Osteocyte (in vitro differentiated cells): Measurements from ENCODE around the gene ARMC5. TPM values are rescaled to one million over a fixed set of nuclear protein-coding genes. Genes with fewer than 3 reads are reported as not detected.

Source experiments
- DNase-seq: peaks from one replicate; pipeline ENCODE4 v3.0.0; 2021; ENCODE audit warnings: mixed read lengths; ENCODE audit not compliant: unreplicated experiment; ENCODE audit errors: extremely low spot score
- H3K27ac Mint-ChIP-seq: one replicate; pipeline ENCODE4 v1.8.0; 2021; ENCODE audit warnings: mild to moderate bottlenecking, mixed read lengths; ENCODE audit not compliant: unreplicated experiment
- H3K27me3 Mint-ChIP-seq: one replicate; pipeline ENCODE4 v1.8.0; 2021; ENCODE audit warnings: mixed read lengths; ENCODE audit not compliant: unreplicated experiment
- H3K36me3 Mint-ChIP-seq: one replicate; pipeline ENCODE4 v1.8.0; 2021; ENCODE audit warnings: mixed read lengths; ENCODE audit not compliant: unreplicated experiment
- H3K4me1 Mint-ChIP-seq: one replicate; pipeline ENCODE4 v1.8.0; 2021; ENCODE audit warnings: mixed read lengths; ENCODE audit not compliant: unreplicated experiment
- H3K4me3 Mint-ChIP-seq: one replicate; pipeline ENCODE4 v1.8.0; 2021; ENCODE audit warnings: mild to moderate bottlenecking, moderate library complexity, mixed read lengths; ENCODE audit not compliant: unreplicated experiment
- H3K9me3 Mint-ChIP-seq: one replicate; pipeline ENCODE4 v1.8.0; 2021; ENCODE audit warnings: mixed read lengths; ENCODE audit not compliant: unreplicated experiment
- CTCF ChIP-seq: fragments of 200-600 bp; sonication (generic); IDR thresholded peaks from 2 replicates; pipeline ENCODE4 v1.5.0; 2021; ENCODE audit warnings: antibody characterized with exemption, mild to moderate bottlenecking, moderate library complexity
- total RNA-seq: library from RNA; stranded (reverse); gene quantifications from 2 replicates; pipeline ENCODE4 v1.2.1, GENCODE V29; 2021

The ARMC5 gene
- total RNA-seq, 1 donor from 2014 or later: 12.8 TPM

GRCh38 chr16:31475946-31476302, 16.6 kb downstream of the ARMC5 start:
- no peak overlapping the region for H3K27ac Mint-ChIP-seq
- no peaks in the 10 kb centered on the region for H3K27me3 Mint-ChIP-seq
- H3K4me3 Mint-ChIP-seq: no peak overlapping the region

GRCh38 chr16:31476303-31477219, 17.3 kb downstream of the ARMC5 start:
- H3K9me3 Mint-ChIP-seq: no peaks in the 10 kb centered on the region
- peaks cover 29% of the 10 kb centered on the region for H3K4me1 Mint-ChIP-seq
- H3K36me3 Mint-ChIP-seq: peaks cover 26% of the 10 kb centered on the region
- no peak for DNase-seq
- no peak overlapping the region for H3K27ac Mint-ChIP-seq
- H3K4me3 Mint-ChIP-seq: no peak overlapping the region
- TF ChIP-seq CTCF: no peak
- H3K27me3 Mint-ChIP-seq: no peaks in the 10 kb centered on the region

More at GRCh38 chr16:31475946-31476302, 16.6 kb downstream of the ARMC5 start:
- DNase-seq: no peak
- Mint-ChIP-seq H3K9me3 (no peaks in the 10 kb centered on the region), H3K36me3 (peaks cover 26% of the 10 kb centered on the region), H3K4me1 (peaks cover 34% of the 10 kb centered on the region)
- no peak for TF ChIP-seq CTCF

- H3K9me3 Mint-ChIP-seq: no peaks in the 10 kb centered on the region
- no peaks in the 10 kb centered on the region for H3K27me3 Mint-ChIP-seq
- no peak overlapping the region for H3K27ac Mint-ChIP-seq
- H3K4me3 Mint-ChIP-seq: no peak overlapping the region
- DNase-seq: no peak
- no peak for TF ChIP-seq CTCF
- H3K4me1 Mint-ChIP-seq: peaks cover 24% of the 10 kb centered on the region
- H3K36me3 Mint-ChIP-seq: peaks cover 26% of the 10 kb centered on the region
Measured at GRCh38 chr16:31477220-31478216, 18.2 kb downstream of the ARMC5 start.

- H3K9me3 Mint-ChIP-seq: no peaks in the 10 kb centered on the region
- H3K36me3 Mint-ChIP-seq: peaks cover 22% of the 10 kb centered on the region
- no peak overlapping the region for H3K4me3 Mint-ChIP-seq
- no peak for TF ChIP-seq CTCF
- H3K27me3 Mint-ChIP-seq: no peaks in the 10 kb centered on the region
- no peak for DNase-seq
- no peak overlapping the region for H3K27ac Mint-ChIP-seq
- H3K4me1 Mint-ChIP-seq: peaks cover 15% of the 10 kb centered on the region
Measured at GRCh38 chr16:31478956-31479355, 19.7 kb downstream of the ARMC5 start.
